HG03378 (cell line): ENCODE results near the gene AIRE.

Source experiments
- ATAC-seq: cut with Tn5 transposase; IDR thresholded peaks from one replicate; pipeline ENCODE4 v1.9.1; 2021; ENCODE audit warnings: mild to moderate bottlenecking, moderate library complexity; ENCODE audit not compliant: unreplicated experiment

Gene AIRE

DNA sequence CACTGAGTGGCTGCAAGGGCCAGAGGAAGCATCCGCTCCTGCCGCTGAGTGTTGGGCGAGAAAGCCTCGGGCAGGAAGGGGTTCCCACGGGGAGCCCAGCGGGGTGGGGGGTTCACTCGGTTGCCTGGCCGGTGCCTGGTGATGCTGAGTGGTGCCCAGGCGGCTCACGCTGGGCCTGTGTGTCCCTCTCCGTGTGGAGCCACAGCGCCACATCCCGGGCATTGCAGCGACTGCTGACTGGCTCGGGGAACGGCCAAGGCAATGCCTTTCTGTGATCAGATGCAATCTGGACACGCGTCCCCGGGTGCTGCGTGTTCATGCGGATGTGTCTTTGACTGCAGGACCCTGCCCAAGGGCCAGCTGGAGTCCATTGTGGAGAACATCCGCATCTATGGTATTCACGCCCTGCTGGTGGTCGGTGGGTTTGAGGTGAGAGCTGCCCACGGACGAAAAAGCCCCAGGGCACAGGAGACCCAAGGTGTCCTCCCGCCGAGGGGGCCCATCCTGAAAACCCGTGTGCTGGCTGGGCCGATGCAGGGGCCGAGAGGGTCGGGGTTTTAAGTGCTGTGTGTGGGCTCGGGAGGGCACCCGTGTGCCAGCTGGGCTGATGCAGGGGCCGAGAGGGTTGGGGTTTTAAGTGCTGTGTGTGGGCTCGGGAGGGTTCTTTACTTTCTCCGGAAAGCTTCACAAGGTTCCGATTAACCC, 37.1 kb downstream of the AIRE start:
- no peak for ATAC-seq

- ATAC-seq, result no peak
Measured at GRCh38 chr21:44323591-44323990, 37.9 kb downstream of the AIRE start.

DNA sequence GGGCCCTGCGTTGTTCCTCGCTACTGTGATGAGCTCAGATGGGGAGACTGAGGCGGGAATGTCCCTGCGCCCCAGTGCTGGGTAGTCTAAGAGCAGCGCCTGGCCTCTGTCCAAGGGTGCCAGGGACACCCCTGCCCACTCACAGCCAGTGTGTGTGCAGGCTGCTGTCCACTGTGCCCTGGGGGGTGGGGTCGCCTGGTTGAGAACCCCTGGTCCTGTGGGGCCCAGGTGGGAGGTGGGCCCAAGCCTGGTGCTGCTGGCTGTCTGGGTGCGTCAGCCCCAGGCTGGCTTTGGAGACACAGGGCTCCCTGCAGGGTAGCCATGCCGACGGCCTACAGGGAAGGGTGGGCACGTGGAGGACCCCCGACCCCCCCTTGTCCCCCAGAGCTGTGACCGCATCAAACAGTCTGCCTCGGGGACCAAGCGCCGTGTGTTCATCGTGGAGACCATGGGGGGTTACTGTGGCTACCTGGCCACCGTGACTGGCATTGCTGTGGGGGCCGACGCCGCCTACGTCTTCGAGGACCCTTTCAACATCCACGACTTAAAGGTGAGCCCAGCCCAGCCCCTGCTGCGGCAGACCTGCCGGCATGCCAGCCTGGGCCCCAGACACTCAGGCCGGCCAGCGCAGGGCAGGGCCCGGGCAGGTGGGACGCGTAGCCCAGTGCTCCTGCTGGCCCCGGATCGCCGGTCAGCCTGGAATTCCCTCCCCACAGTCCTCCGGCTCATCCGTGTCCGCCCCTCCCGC, 38.6 kb downstream of the AIRE start:
- no peak for ATAC-seq

GRCh38 chr21:44324854-44325107, 39.1 kb downstream of the AIRE start:
- no peak for ATAC-seq

GRCh38 chr21:44325386-44326271, 40.0 kb downstream of the AIRE start:
- ATAC-seq, result no peak

DNA sequence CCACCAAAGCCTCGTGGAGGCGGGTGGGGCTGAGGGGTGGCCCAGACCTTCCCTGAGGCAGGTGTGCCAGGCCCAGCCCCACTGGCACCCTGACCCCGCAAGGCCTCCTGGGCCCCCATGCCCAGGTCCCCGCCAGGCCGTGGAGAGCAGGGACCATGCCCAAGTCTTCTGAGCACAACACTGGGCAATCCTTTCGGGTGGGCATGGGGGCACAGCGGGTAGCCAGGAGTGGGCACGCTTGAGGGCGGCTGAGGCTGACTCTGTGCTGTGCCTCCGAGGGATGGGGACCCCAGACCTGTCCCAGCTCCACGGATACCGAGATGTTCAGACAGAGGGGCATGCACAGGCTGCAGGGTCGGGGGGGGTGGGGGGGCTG, 40.6 kb downstream of the AIRE start:
- ATAC-seq, result no peak

DNA sequence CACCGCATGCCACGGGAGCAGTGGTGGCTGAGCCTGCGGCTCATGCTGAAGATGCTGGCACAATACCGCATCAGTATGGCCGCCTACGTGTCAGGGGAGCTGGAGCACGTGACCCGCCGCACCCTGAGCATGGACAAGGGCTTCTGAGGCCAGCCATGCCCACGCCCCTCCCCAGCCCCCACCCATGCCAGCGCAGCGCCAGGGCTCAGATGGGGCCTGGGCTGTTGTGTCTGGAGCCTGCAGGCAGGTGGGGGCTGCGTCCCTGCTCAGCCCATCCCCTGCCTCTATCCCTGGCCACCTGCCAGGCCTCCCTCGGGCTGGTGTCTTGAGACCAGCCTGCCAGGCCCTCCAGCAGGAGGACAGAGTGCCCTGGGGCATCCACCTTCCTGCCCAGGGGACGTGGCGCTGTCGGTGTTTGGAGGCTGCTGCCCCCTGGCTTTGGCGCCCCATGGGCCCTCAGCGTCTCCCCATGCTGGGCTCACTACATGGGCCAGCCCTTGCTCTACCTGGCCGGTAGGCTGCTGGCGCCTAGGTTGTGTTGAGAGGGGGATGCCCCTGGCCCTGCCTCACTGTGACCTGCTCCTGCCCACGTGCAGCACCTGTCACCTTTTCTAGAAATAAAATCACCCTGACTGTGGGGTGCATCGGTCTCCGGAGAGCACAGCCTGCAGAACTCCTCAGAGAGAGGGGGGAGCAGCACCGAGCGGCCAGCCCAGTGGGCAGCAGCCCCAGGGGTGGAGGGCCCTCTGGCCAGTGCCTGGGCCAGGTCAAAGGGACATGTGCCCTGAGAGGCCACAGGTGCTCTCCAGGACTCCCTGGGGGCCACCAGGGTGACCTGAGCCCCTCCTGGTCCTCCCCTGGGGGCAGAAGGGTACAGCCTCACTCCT, 41.3 kb downstream of the AIRE start:
- no peak for ATAC-seq

DNA sequence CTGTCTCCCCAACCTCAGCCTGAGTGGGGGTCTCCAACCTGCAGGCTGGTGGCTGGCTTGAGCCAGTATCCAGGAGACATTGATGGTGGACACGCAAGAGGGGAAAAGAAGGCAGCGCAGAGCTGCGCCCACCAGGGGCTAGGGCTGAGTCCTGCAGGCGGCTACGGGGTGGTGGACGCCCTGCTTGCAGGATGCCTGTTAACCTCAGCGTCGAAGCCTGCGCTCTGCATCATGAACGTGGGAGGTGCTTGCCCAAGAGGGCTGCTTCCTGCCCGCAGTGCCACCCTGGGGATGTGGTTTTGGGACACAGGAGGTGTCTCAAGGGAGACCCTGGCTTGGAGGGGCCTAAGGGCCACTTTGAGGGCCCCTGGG, 41.9 kb downstream of the AIRE start:
- ATAC-seq, result no peak

- no peak for ATAC-seq
Measured at GRCh38 chr21:44328242-44328895, 42.7 kb downstream of the AIRE start.

- ATAC-seq, result no peak
Measured at GRCh38 chr21:44329086-44329889, 43.6 kb downstream of the AIRE start.

DNA sequence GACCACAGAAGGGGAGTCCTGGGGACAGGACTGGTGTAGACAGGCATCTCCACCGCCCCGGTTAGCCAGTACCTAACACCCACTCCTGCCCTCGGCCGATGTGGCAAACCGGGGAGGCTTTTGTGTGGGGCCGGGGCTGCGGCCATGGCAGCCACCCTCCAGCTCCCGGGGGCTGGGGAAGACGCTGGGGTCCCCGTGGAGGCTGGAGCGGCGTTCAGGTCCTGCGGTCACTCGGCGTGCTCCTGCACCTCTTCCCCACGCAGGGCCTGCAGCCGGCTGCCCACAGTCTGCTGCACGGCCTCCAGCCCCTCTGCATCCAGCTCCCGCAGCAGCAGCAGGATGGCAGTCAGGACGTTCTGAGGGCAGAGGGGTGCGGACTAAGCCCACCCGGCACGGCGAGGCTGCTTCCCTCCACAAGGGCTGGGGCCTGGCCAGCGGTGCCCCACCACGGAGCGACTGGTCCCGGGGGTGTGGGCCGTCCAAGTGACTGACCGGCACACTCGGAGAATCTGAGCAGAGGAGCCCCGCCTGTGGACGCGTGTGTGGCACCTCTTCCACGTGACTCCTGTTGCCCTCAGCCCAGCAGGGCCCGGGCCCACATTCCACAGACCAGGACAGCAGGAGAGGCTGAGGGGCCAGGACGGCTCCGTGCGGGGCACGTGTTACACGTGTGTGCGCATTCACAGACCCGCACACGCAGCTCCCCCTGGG, 44.5 kb downstream of the AIRE start:
- ATAC-seq, result no peak

DNA sequence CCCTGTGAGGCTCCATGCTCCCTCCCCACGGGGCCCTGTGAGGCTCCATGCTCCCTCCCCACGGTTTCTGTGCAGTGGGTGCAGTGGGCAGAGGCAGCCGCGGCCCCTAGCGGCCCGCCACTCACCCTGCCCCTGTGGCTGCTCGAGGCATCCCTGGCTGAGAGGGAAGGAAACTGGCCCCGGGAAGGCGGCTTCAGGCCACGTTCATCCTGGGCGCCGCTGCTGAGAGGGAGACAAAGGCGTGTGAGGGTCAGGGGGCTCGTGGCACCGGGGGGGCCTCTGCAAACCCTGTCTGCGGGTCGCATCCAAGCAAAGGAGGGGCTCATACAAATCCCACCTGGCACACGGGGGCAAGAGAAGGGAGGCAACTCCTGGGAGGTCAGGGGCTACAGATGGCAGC, 45.0 kb downstream of the AIRE start:
- no peak for ATAC-seq

DNA sequence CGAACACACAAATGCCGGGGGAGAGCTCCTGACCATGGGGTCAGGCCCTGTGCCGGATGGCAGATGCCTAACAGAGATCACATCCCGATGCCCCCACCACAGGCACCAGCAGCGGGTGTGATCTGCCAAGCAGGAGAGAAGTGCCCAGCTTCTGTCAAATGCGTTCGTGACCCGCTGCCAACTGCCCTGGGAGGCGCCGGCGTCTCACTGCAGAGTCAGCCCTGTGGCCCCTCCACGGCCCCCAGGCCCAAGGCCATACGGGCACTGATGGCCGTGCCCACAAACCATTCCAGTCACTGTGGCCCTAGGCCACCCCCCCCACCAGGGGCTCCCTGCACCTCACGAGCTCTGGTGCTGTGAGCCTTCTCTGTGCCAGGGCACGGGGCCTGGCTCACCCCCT, 45.5 kb downstream of the AIRE start:
- no peak for ATAC-seq

DNA sequence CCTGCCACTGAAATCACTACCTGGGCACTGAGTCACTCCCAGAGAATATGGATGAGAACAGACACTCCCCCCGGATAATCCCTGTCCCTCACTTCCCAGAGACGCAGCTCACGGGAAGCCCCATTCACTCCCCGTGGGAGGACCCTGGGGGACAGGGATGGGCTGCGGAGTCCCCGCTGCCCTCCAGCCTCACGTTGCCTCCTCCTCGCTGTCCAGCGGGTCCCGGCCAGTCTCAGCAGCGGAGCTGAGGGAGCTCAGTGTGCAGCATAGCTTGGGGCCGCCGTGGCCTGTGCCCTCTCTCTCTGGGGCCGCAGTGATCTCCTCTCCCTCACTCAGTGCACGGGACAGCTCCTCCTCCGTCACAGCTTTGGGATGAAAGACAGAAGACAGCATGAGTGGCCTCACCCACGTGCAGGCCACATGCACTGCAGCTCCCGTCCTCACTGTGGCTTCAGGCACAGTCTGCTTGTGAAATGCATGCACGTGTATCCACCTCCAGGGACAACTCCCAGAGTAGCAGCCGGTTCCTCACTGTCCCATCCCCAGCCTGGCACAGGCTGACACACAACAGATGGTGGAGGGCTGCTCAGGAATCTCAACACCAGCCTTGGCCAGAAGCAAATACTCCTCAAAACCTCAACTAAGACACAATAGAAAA, 46.1 kb downstream of the AIRE start:
- no peak for ATAC-seq

DNA sequence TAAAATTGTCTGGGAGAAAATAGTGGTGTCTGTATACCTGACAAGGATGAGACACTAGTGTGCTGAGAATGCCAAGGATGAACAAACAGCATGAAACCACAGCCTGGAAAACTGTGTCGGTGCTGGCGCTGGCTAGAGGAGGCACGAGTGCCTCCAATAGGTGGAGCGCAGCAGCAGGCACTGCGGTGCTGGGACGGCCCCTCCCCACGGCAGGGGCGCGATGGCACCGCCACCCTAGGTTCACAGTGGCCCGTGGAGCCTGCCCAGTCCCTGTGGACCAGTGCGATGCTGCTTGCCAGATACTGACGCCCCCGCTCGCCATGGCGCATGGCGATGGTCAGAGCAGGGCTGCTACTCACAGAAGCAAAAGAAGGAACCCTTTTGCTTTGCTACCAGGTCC, 46.7 kb downstream of the AIRE start:
- no peak for ATAC-seq

DNA sequence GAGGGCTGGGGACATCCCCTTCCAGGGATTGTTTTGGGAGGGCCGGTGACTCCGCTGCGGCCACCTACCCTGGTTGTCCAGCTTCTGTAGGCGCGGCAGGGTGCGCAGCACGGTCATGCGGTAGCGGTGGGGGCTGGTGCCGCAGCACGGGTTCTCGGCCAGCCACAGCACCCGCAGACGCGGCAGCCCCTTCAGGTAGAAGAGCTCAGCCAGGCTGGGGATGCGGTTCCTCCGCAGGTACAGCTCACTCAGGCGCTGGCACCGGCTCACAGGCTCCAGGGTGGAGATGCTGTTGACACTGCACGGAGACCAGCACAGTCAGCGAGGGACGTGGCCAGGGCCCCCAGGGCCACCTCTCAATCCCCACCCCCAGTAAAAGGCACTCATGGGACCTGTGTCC, 47.3 kb downstream of the AIRE start:
- ATAC-seq, result no peak

DNA sequence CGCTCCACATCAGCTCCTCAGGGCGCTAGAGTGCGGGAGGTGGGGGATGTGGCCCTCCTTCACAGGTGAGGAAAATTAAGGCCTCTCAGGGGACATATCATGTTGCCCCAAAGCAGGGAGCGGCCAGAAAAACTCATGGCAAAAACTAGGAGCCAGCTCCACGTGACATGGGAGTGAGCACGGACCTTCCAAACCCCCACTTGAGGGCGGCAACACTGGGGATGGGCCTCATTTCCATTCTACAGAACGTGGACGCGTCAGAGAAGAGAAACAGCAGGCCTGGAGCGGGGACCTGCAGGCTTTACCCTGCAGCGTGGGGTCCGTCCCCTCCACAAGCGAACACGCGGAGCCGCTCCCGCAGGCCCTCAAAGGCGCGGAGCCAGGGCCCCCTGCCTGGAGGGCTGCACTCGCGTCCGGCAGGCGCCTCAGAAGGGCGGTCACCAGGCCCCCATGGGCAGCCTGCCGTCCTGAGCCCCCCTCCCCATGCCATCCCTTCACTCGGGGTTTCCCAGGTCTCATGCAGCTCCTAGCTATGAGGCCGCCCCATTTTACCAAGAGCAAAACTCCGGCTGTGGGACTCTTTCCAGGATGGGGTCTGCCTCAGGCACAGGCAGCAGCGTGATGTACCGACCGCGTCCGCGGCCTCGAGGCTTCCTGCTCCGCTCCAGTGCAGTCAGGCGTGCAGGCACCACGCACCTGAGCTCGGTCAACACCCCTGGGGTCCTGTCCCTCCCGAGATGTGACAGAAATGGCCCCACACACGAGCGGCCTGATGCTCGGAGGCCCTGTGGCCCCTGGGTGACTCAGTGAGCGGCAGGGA, 48.0 kb downstream of the AIRE start:
- no peak for ATAC-seq
